8988T (cell line): ENCODE data around the gene ARIH2.

Experiments used
- DNase-seq: peaks from one replicate; pipeline ENCODE4 v3.0.0; 2011

Gene ARIH2

GRCh38 chr3:49020330-49021212, 101.9 kb downstream of the ARIH2 start:
- DNase-seq, result peak; percentile 59

- DNase-seq, result peak; percentile 95
These were observed 102.7 kb downstream of the ARIH2 start for GRCh38 chr3:49021213-49021812.

GRCh38 chr3:49021813-49022687, 103.4 kb downstream of the ARIH2 start, which contains the start of gene NDUFAF3:
Gene NDUFAF3 (plus strand): TSS chr3:49022121. CDS start chr3:49022145, 24 bp downstream.
- peak; percentile 93 for DNase-seq

GRCh38 chr3:49022688-49023171, 104.1 kb downstream of the ARIH2 start:
- no peak for DNase-seq

- DNase-seq, result no peak
These were observed 105.1 kb downstream of the ARIH2 start for GRCh38 chr3:49023775-49024174.

- DNase-seq, result no peak
These were observed 105.8 kb downstream of the ARIH2 start for GRCh38 chr3:49024449-49024848.

- DNase-seq, result no peak
These were observed 106.6 kb downstream of the ARIH2 start for GRCh38 chr3:49025005-49025792.

GRCh38 chr3:49025793-49026520, 107.3 kb downstream of the ARIH2 start:
- DNase-seq, result no peak

GRCh38 chr3:49026536-49026935, 107.9 kb downstream of the ARIH2 start:
- no peak for DNase-seq

GRCh38 chr3:49027634-49028033, 109.0 kb downstream of the ARIH2 start:
- no peak for DNase-seq

- no peak for DNase-seq
These were observed 109.6 kb downstream of the ARIH2 start for GRCh38 chr3:49028298-49028672.

GRCh38 chr3:49028673-49029562, 110.3 kb downstream of the ARIH2 start, which contains the start of gene IMPDH2:
Gene IMPDH2 (minus strand): TSS chr3:49029398. CDS start chr3:49029350, 48 bp downstream.
- DNase-seq, result no peak

- no peak for DNase-seq
These were observed 110.9 kb downstream of the ARIH2 start for GRCh38 chr3:49029563-49029884.

- DNase-seq, result no peak
These were observed 111.7 kb downstream of the ARIH2 start for GRCh38 chr3:49030321-49030720.

GRCh38 chr3:49032646-49033304, 114.1 kb downstream of the ARIH2 start:
- DNase-seq, result no peak

GRCh38 chr3:49034650-49035049, 116.0 kb downstream of the ARIH2 start:
- no peak for DNase-seq

GRCh38 chr3:49035281-49035680, 116.6 kb downstream of the ARIH2 start:
- DNase-seq, result no peak
